HT1080 (cell line): ENCODE results near the gene FAM221B. TPM values are rescaled to one million over a fixed set of nuclear protein-coding genes. Genes with fewer than 3 reads are reported as not detected.

Source experiments
- DNase-seq: peaks from one replicate; pipeline ENCODE4 v3.0.0-alpha.2; 2015; ENCODE audit warnings: low read depth
- total RNA-seq: library from RNA; depleted of rRNA; stranded (reverse); fragments of >200 nt; shearing (Covaris generic); gene quantifications from 2 replicates; pipeline ENCODE4 v1.2.3, GENCODE V29; 2014

The FAM221B gene
- total RNA-seq, 1 experiment from 2014 or later, result not detected

- peak; percentile 25 for DNase-seq
Observed at GRCh38 chr9:35822926-35823325, 5.6 kb downstream of the FAM221B start.

GRCh38 chr9:35820076-35820475, 8.5 kb downstream of the FAM221B start:
- peak; percentile 69 for DNase-seq

GRCh38 chr9:35818341-35818740, 10.2 kb downstream of the FAM221B start:
- no peak for DNase-seq

- no peak for DNase-seq
Observed at GRCh38 chr9:35816708-35817107, 11.8 kb downstream of the FAM221B start.

GRCh38 chr9:35814841-35815543, 13.5 kb downstream of the FAM221B start, which contains the start of gene HINT2:
HINT2 (minus strand) TSS chr9:35815042; CDS start chr9:35814979, 63 bp downstream.
- DNase-seq, result peak; percentile 99

- peak; percentile 67 for DNase-seq
Observed at GRCh38 chr9:35814106-35814840, 14.3 kb downstream of the FAM221B start.

GRCh38 chr9:35813434-35814105, 15.0 kb downstream of the FAM221B start:
- DNase-seq, result peak; percentile 38

GRCh38 chr9:35812025-35812602, 16.4 kb downstream of the FAM221B start, which contains the start of gene SPAG8:
SPAG8 (minus strand) TSS chr9:35812262; CDS start chr9:35812147, 115 bp downstream.
- peak; percentile 96 for DNase-seq

- DNase-seq, result no peak
Observed at GRCh38 chr9:35811381-35812024, 17.0 kb downstream of the FAM221B start.

- DNase-seq, result no peak
Observed at GRCh38 chr9:35810122-35810521, 18.4 kb downstream of the FAM221B start.

GRCh38 chr9:35808433-35808832, 20.1 kb downstream of the FAM221B start:
- DNase-seq, result no peak

- no peak for DNase-seq
Observed at GRCh38 chr9:35806101-35806500, 22.4 kb downstream of the FAM221B start.

- no peak for DNase-seq
Observed at GRCh38 chr9:35801328-35802128, 27.0 kb downstream of the FAM221B start.

- DNase-seq, result no peak
Observed at GRCh38 chr9:35800530-35800929, 28.0 kb downstream of the FAM221B start.

- DNase-seq, result peak; percentile 92
Observed at GRCh38 chr9:35798658-35799374, 29.7 kb downstream of the FAM221B start.

- no peak for DNase-seq
Observed at GRCh38 chr9:35797311-35798109, 31.0 kb downstream of the FAM221B start.

GRCh38 chr9:35795695-35796094, 32.8 kb downstream of the FAM221B start:
- peak; percentile 44 for DNase-seq

- DNase-seq, result no peak
Observed at GRCh38 chr9:35793461-35793860, 35.1 kb downstream of the FAM221B start.

- no peak for DNase-seq
Observed at GRCh38 chr9:35792826-35793225, 35.7 kb downstream of the FAM221B start.
